ENCODE results near the gene TRIO.
"Not testable (repeated sequence)": the region's sequence is repeated elsewhere in the genome, so short reads cannot be mapped to it uniquely, and the experiment has no call there.

The TRIO gene

DNA sequence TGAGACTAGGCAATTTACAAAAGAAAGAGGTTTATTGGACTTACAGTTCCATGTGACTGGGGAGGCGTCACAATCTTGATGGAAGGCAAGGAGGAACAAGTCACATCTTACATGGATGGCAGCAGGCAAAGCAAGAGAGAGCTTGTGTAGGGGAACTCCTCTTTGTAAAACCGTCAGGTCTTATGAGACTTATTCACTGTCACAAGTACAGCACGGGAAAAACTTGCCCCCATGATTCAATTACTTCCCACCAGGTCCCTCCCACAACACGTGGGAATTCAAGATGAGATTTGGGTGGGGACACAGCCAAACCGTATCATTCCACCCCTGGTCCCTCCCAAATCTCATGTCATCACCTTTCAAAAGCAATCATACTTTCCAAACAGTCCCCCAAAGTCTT lies 293.0 kb downstream of the TRIO start:
- peaks cover 11% of the 10 kb centered on the region for H3K4me1 ChIP-seq (ENCODE audit: control insufficient read depth, insufficient read depth, low read length)
- 0 out of 2 replicates have a peak, but pooled peaks have one; percentile 15 for TF ChIP-seq ZFHX2 (tag by site-specific recombination; conservative IDR thresholded peaks at IDR 0.05)
- CTCF ChIA-PET = interaction anchor here (0.6 kb wide), 1 partner anchor 12 kb away, joined by 3 read pairs; no protein-coding TSS in a partner anchor
- POLR2A ChIA-PET; H3K27ac ChIP-seq (ENCODE audit: extremely low read depth, low read depth, low read length); H3K9me3 ChIP-seq (ENCODE audit: control insufficient read depth, insufficient read depth, low read depth, low read length); H3K4me3 ChIP-seq (ENCODE audit: low read depth, low read length); H3K36me3 ChIP-seq (ENCODE audit: control insufficient read depth in 2 of 2, insufficient read depth in 1 of 2, low read length in 2 of 2): not testable (repeated sequence)

DNA sequence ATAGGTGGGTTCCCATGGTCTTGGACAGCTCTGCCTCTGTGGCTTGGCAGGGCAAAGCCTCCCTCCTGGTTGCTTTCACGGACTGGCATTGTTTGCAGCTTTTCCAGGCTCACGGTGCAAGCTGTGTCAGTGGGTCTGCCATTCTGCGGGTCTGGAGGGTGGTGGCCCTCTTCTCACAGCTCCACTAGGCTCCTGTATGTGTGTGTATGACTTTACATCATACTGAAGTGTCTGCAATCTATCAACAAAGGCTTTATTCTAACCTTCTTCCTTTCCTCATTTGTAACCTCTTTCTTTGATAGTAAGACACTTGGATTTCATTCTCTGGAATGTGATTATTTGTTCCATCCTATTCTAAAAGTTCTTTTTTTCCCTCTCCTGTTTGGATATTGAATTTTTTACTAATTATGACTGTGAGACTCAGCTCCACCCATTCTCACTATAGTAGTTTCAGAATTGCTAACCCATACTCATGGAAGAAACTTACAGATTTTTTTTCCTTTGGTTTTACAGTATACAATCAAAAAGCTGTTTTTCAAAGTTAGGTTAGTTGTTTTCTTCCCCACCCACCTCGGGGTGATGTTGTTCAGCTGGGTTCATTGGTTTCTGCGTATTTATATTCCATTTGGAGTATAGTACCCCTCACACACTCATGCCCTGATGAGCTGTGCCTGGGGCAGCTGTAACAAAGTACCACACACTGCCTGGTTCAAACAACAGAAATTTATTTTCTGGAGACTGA lies 293.8 kb downstream of the TRIO start:
- no peaks in the 10 kb centered on the region for H3K9me3 ChIP-seq (ENCODE audit: control insufficient read depth, insufficient read depth, low read depth, low read length)
- peaks cover 12% of the 10 kb centered on the region for H3K4me1 ChIP-seq (ENCODE audit: control insufficient read depth, insufficient read depth, low read length)
- TF ChIP-seq, protein P1, sequence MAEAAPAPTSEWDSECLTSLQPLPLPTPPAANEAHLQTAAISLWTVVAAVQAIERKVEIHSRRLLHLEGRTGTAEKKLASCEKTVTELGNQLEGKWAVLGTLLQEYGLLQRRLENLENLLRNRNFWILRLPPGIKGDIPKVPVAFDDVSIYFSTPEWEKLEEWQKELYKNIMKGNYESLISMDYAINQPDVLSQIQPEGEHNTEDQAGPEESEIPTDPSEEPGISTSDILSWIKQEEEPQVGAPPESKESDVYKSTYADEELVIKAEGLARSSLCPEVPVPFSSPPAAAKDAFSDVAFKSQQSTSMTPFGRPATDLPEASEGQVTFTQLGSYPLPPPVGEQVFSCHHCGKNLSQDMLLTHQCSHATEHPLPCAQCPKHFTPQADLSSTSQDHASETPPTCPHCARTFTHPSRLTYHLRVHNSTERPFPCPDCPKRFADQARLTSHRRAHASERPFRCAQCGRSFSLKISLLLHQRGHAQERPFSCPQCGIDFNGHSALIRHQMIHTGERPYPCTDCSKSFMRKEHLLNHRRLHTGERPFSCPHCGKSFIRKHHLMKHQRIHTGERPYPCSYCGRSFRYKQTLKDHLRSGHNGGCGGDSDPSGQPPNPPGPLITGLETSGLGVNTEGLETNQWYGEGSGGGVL (tag by site-specific recombination; IDR thresholded peaks at IDR 0.05) = no peak
- TF ChIP-seq ZNF223 (tag by site-specific recombination; IDR thresholded peaks at IDR 0.05) = no peak
- TF ChIP-seq, protein P2, sequence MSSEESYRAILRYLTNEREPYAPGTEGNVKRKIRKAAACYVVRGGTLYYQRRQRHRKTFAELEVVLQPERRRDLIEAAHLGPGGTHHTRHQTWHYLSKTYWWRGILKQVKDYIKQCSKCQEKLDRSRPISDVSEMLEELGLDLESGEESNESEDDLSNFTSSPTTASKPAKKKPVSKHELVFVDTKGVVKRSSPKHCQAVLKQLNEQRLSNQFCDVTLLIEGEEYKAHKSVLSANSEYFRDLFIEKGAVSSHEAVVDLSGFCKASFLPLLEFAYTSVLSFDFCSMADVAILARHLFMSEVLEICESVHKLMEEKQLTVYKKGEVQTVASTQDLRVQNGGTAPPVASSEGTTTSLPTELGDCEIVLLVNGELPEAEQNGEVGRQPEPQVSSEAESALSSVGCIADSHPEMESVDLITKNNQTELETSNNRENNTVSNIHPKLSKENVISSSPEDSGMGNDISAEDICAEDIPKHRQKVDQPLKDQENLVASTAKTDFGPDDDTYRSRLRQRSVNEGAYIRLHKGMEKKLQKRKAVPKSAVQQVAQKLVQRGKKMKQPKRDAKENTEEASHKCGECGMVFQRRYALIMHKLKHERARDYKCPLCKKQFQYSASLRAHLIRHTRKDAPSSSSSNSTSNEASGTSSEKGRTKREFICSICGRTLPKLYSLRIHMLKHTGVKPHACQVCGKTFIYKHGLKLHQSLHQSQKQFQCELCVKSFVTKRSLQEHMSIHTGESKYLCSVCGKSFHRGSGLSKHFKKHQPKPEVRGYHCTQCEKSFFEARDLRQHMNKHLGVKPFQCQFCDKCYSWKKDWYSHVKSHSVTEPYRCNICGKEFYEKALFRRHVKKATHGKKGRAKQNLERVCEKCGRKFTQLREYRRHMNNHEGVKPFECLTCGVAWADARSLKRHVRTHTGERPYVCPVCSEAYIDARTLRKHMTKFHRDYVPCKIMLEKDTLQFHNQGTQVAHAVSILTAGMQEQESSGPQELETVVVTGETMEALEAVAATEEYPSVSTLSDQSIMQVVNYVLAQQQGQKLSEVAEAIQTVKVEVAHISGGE (tag by site-specific recombination; conservative IDR thresholded peaks at IDR 0.05; ENCODE audit: low read depth) = no peak
- no peak for TF ChIP-seq ZNF214 (tag by site-specific recombination; IDR thresholded peaks at IDR 0.05; ENCODE audit: borderline replicate concordance)
- TF ChIP-seq ZBTB7A (tag by site-specific recombination; IDR thresholded peaks at IDR 0.05; ENCODE audit: low read depth) = no peak
- TF ChIP-seq ZNF174 (tag by site-specific recombination; IDR thresholded peaks at IDR 0.05) = no peak
- no peak for TF ChIP-seq ZBTB17 (tag by site-specific recombination; IDR thresholded peaks at IDR 0.05)
- TF ChIP-seq ZNF133 (tag by site-specific recombination; IDR thresholded peaks at IDR 0.05) = no peak
- no peak for TF ChIP-seq ZNF626 (tag by site-specific recombination; IDR thresholded peaks at IDR 0.05)
- TF ChIP-seq, protein P3, sequence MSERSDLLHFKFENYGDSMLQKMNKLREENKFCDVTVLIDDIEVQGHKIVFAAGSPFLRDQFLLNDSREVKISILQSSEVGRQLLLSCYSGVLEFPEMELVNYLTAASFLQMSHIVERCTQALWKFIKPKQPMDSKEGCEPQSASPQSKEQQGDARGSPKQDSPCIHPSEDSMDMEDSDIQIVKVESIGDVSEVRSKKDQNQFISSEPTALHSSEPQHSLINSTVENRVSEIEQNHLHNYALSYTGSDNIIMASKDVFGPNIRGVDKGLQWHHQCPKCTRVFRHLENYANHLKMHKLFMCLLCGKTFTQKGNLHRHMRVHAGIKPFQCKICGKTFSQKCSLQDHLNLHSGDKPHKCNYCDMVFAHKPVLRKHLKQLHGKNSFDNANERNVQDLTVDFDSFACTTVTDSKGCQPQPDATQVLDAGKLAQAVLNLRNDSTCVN (tag by site-specific recombination; optimal IDR thresholded peaks at IDR 0.05) = no peak
- no peak for TF ChIP-seq GLI2 (tag by site-specific recombination; IDR thresholded peaks at IDR 0.05; ENCODE audit: borderline replicate concordance, low read depth)
- TF ChIP-seq ZNF114 (tag by site-specific recombination; IDR thresholded peaks at IDR 0.05) = no peak
- TF ChIP-seq ZNF621 (tag by site-specific recombination; IDR thresholded peaks at IDR 0.05) = no peak
- TF ChIP-seq, protein P4, sequence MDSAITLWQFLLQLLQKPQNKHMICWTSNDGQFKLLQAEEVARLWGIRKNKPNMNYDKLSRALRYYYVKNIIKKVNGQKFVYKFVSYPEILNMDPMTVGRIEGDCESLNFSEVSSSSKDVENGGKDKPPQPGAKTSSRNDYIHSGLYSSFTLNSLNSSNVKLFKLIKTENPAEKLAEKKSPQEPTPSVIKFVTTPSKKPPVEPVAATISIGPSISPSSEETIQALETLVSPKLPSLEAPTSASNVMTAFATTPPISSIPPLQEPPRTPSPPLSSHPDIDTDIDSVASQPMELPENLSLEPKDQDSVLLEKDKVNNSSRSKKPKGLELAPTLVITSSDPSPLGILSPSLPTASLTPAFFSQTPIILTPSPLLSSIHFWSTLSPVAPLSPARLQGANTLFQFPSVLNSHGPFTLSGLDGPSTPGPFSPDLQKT (IDR thresholded peaks at IDR 0.05; ENCODE audit: borderline replicate concordance, low read depth, low read length) = no peak
- TF ChIP-seq ZNF423 (tag by site-specific recombination; IDR thresholded peaks at IDR 0.05) = no peak
- no peak overlapping the region for H3K4me3 ChIP-seq (ENCODE audit: low read depth, low read length)
- H3K27ac ChIP-seq (ENCODE audit: extremely low read depth, low read depth, low read length) = no peak overlapping the region
- H3K36me3 ChIP-seq (ENCODE audit: control insufficient read depth in 2 of 2, insufficient read depth in 1 of 2, low read length in 2 of 2) = peaks cover 0 to 12% of the 10 kb centered on the region in 2 experiments; a peak in 1 of 3 replicates
- ChIA-PET CTCF (interaction anchor here (0.6 to 0.7 kb wide), 4 partner anchors 11 to 1570 kb away, joined by 3 to 5 read pairs (median 4); no protein-coding TSS in a partner anchor), POLR2A (no interaction called here)
